Liver (tissue), 9 donors: ENCODE data around the gene KNTC1. TPM values are rescaled to one million over a fixed set of nuclear protein-coding genes. Genes with fewer than 3 reads are reported as not detected.

Experiments
- DNase-seq: peaks from one replicate; pipeline ENCODE4 v3.0.0-alpha.2; 2017; ENCODE audit warnings: low spot score
- H3K27ac ChIP-seq, 2 donors: one replicate each; pipeline ENCODE4 v1.7.0; 2013; ENCODE audit warnings: inconsistent platforms in 2 of 2, low read length in 2 of 2, control low read depth in 1 of 2, low read depth in 1 of 2, mild to moderate bottlenecking in 1 of 2
- H3K27me3 ChIP-seq, 4 donors: one replicate each; pipeline versions ENCODE4 v1.6.1 to v1.7.0; 2013; ENCODE audit warnings: low read length in 3 of 4, inconsistent platforms in 1 of 4, mild to moderate bottlenecking in 1 of 4, moderate library complexity in 1 of 4; ENCODE audit not compliant: control insufficient read depth in 4 of 4, insufficient read depth in 4 of 4
- H3K36me3 ChIP-seq, 4 donors: one replicate each; pipeline versions ENCODE4 v1.6.1 to v1.7.0; 2013; ENCODE audit warnings: low read length in 3 of 4, mild to moderate bottlenecking in 3 of 4, low read depth in 1 of 4, moderate library complexity in 1 of 4; ENCODE audit not compliant: control insufficient read depth in 4 of 4, insufficient read depth in 3 of 4
- H3K4me1 ChIP-seq, 4 donors: one replicate each; pipeline versions ENCODE4 v1.6.1 to v1.7.0; 2013; ENCODE audit warnings: low read length in 3 of 4, mild to moderate bottlenecking in 3 of 4, moderate library complexity in 1 of 4; ENCODE audit not compliant: control insufficient read depth in 4 of 4, insufficient read depth in 4 of 4
- H3K4me3 ChIP-seq, 3 donors: one replicate each; pipeline versions ENCODE4 v1.6.1 to v1.7.0; 2013; ENCODE audit warnings: low read length in 3 of 3, control low read depth in 1 of 3, low read depth in 1 of 3, mild to moderate bottlenecking in 1 of 3
- H3K9ac ChIP-seq, 2 donors: one replicate each; pipeline ENCODE4 v1.7.0; 2013; ENCODE audit warnings: low read length in 2 of 2, mild to moderate bottlenecking in 2 of 2, moderate library complexity in 2 of 2, control low read depth in 1 of 2, low read depth in 1 of 2
- H3K9me3 ChIP-seq, 4 donors: one replicate each; pipeline versions ENCODE4 v1.6.1 to v1.7.0; 2013; ENCODE audit warnings: low read length in 3 of 4; ENCODE audit not compliant: control insufficient read depth in 4 of 4
- ATF3 ChIP-seq: IDR thresholded peaks from 2 replicates; pipeline ENCODE4 v1.6.1; 2016; ENCODE audit warnings: antibody characterized with exemption
- CTCF ChIP-seq: fragments of 150-350 bp; IDR thresholded peaks from 2 replicates; pipeline ENCODE4 v1.5.1; 2017; ENCODE audit warnings: improper control_type of control experiment, low read depth, low read length; ENCODE audit not compliant: missing input control
- EGR1 ChIP-seq, 2 donors: IDR thresholded peaks; 2 replicates each; pipeline ENCODE4 v1.6.1; 2016 to 2018; ENCODE audit warnings: antibody characterized with exemption in 2 of 2, low read depth in 2 of 2
- FOXA1 ChIP-seq: IDR thresholded peaks from 2 replicates; pipeline ENCODE4 v1.6.1; 2016; ENCODE audit warnings: antibody characterized with exemption
- FOXA2 ChIP-seq: IDR thresholded peaks from 2 replicates; pipeline ENCODE4 v1.6.1; 2016; ENCODE audit warnings: antibody characterized with exemption
- GABPA ChIP-seq, 2 donors: IDR thresholded peaks in 1 of 2; conservative IDR thresholded peaks in 1 of 2; 2 replicates each; pipeline ENCODE4 v1.6.1; 2016; ENCODE audit warnings: antibody characterized with exemption in 2 of 2, mild to moderate bottlenecking in 1 of 2, moderate library complexity in 1 of 2
- HNF4A ChIP-seq, 2 donors: conservative IDR thresholded peaks; 2 replicates each; pipeline ENCODE4 v1.6.1; 2016; ENCODE audit warnings: antibody characterized with exemption in 2 of 2, mild to moderate bottlenecking in 2 of 2
- HNF4G ChIP-seq: IDR thresholded peaks from 2 replicates; pipeline ENCODE4 v1.6.1; 2016; ENCODE audit warnings: antibody characterized with exemption
- JUND ChIP-seq, 2 donors: IDR thresholded peaks; 2 replicates each; pipeline ENCODE4 v1.6.1; 2016; ENCODE audit warnings: antibody characterized with exemption in 2 of 2
- MAX ChIP-seq: IDR thresholded peaks from 2 replicates; pipeline ENCODE4 v1.6.1; 2016; ENCODE audit warnings: antibody characterized with exemption
- NR2F2 ChIP-seq: IDR thresholded peaks from 2 replicates; pipeline ENCODE4 v1.6.1; 2016; ENCODE audit warnings: antibody characterized with exemption
- RAD21 ChIP-seq, 2 donors: IDR thresholded peaks; 2 replicates each; pipeline ENCODE4 v1.6.1; 2016; ENCODE audit warnings: antibody characterized with exemption in 2 of 2, mild to moderate bottlenecking in 2 of 2
- REST ChIP-seq: IDR thresholded peaks from 2 replicates; pipeline ENCODE4 v1.6.1; 2016; ENCODE audit warnings: antibody characterized with exemption, mild to moderate bottlenecking
- RXRA ChIP-seq, 2 donors: IDR thresholded peaks; 2 replicates each; pipeline ENCODE4 v1.6.1; 2017 to 2018; ENCODE audit warnings: antibody characterized with exemption in 2 of 2, mild to moderate bottlenecking in 1 of 2
- SP1 ChIP-seq: IDR thresholded peaks from 2 replicates; pipeline ENCODE4 v1.6.1; 2018; ENCODE audit warnings: antibody characterized with exemption, mild to moderate bottlenecking
- TAF1 ChIP-seq: conservative IDR thresholded peaks from 2 replicates; pipeline ENCODE4 v1.6.1; 2016; ENCODE audit warnings: antibody characterized with exemption, mild to moderate bottlenecking
- YY1 ChIP-seq: IDR thresholded peaks from 2 replicates; pipeline ENCODE4 v1.6.1; 2016; ENCODE audit warnings: antibody characterized with exemption, mild to moderate bottlenecking
- ZBTB33 ChIP-seq: IDR thresholded peaks from 2 replicates; pipeline ENCODE4 v1.6.1; 2016; ENCODE audit warnings: antibody characterized with exemption
- WGBS: extraction: QIAGEN DNeasy Blood & Tissue Kit; methylation state at CpG from one replicate; pipeline ENCODE4 v1.1.7; 2013; 5-methylcytosine and 5-hydroxymethylcytosine counted together
- polyA plus RNA-seq, 2 donors: library from polyadenylated mRNA; stranded (reverse) in 1 of 2; unstranded in 1 of 2; fragments of 200-250 nt in 1 of 2; fragments of >200 nt in 1 of 2; fragmentation: Nextera tagmentation in 1 of 2; extraction: Ambion mirVana in 1 of 2; gene quantifications; one replicate each; pipeline versions ENCODE4 v1.2.1 to v1.2.3, GENCODE V29; 2013 to 2015
- total RNA-seq, 2 donors: library from RNA; depleted of rRNA; stranded (reverse); fragments of >200 nt; gene quantifications; one replicate each; pipeline ENCODE4 v1.2.3, GENCODE V29; 2014
- donor health status: healthy.
- donor health status: healthy.
- donor health status: healthy.
- donor health status: healthy.
- donor health status: healthy.

Gene KNTC1
- total and polyA plus RNA-seq, 4 donors: 1.3 to 34.7 (median 4.0) TPM

- Histone ChIP-seq H3K4me1 (peaks cover 6 to 20% (median 14%) of the 10 kb centered on the region in 4 donors), H3K27ac (peak within 1 kb of the TSS; percentile 94 to 98), H3K36me3 (peaks cover 9 to 30% (median 21%) of the 10 kb centered on the region in 4 donors), H3K9ac (peak within 1 kb of the TSS; percentile 51 to 90), H3K9me3 (no peaks in the 10 kb centered on the region), H3K27me3 (no peaks in the 10 kb centered on the region), H3K4me3 (peak within 1 kb of the TSS; percentile 63 to 83 (median 82))
- DNase-seq: peak; percentile 97
- TF ChIP-seq JUND (IDR thresholded peaks at IDR 0.05) (peak in 1 of 2 donors; percentile 45), NR2F2 (peak; percentile 18), ATF3 (peak; percentile 46), CTCF (no peak), SP1 (peak; percentile 71), RAD21 (IDR thresholded peaks at IDR 0.05) (peak in 1 of 2 donors; percentile 36), FOXA1 (no peak), GABPA (IDR thresholded peaks at IDR 0.05 in 1 of 2, conservative IDR thresholded peaks at IDR 0.05 in 1 of 2) (peak in 1 of 2 donors; percentile 83), HNF4A (conservative IDR thresholded peaks at IDR 0.05) (peak in 1 of 2 donors; percentile 31), RXRA (IDR thresholded peaks at IDR 0.05) (peak; percentile 56 to 62), YY1 (peak; percentile 98), EGR1 (IDR thresholded peaks at IDR 0.05; ENCODE audit: low read depth in 2 of 2) (no peak), TAF1 (peak; percentile 95), ZBTB33 (peak; percentile 85), REST (peak; percentile 83), MAX (peak; percentile 91), FOXA2 (no peak), HNF4G (peak; percentile 12)
- WGBS: 5% methylated on average over 52 of the region's 52 CpGs
These were observed 26.2 kb upstream of the KNTC1 start, which contains the start of gene ZCCHC8 for GRCh38 chr12:122500685-122501488. Gene ZCCHC8 (minus strand): TSS chr12:122500932. CDS start chr12:122500840, 92 bp downstream.
